GM19468 (cell line): ENCODE data around the gene DNMT3A.
A peak's percentile ranks its signal among the peaks of the same experiment; 100 is the strongest.

Source experiments
- ATAC-seq: cut with Tn5 transposase; IDR thresholded peaks from one replicate; pipeline ENCODE4 v1.9.1; 2021; ENCODE audit warnings: mild to moderate bottlenecking, moderate library complexity, moderate number of reproducible peaks; ENCODE audit not compliant: unreplicated experiment; ENCODE audit errors: extremely low read depth

DNMT3A gene

DNA sequence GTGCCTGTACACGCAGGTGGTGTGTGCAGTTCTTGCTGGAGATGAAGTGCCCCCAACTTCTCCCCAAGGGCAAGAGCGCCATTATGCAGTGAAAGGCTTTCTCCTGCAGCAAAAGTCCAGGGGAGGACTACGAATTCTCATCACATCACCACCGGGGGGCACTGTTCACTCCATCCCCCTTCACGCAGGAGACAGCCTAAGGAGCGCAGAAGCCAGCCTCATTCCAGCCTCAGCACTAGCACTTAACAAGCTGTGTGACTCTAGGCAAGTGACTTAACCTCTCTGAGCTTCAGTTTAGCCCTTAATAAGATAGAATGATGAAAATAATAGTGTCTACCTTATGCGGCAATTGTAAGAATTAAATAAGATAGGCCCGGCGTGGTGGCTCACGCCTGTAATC lies 32.3 kb downstream of the DNMT3A start:
- ATAC-seq, result no peak

DNA sequence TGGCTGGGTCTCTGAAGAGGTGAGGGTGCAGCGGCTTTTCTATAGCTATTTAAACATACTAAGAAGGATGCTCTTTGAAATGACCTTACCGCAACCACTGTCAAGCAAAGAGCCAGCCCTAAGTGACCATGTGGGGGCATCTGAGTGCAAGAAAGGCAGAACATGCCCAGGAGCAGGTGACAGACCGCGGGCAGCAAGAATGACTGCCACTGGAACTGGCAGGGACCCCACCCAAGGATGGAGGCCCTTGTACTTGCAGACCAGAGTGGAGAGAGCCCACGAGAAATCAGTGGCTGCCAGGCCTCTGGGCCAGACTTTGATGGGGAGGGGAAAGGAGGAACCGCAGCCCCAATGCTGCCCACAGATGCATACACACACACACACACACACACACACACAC lies 33.1 kb downstream of the DNMT3A start:
- no peak for ATAC-seq

DNA sequence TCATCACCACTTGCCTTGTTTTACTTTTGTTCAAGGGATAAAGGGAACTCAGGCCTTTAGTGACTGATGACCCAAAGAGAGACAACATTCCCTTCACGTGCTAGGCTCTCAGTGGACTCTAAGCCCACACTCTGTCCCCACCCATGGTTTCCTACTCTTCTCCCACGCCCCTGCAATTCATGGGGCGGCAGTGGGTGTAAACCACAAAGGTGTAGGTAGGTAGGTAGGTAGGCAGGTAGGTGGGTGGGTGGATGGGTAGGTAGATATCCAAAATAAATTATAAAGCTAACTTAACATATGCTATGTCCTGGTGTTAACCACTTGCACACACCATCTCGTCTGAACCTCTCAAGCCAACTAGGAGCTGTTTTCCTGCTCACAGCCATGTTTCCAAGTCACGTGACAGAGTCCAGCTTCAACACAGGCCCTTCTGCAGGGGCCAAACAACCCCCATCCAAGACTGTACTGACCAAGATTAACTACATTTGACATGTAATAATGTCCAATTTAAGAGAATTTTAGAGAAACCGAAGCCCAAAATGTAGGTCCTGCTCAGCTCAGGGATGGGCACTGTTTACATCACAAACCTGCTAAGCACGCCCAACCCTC lies 33.7 kb downstream of the DNMT3A start:
- no peak for ATAC-seq

DNA sequence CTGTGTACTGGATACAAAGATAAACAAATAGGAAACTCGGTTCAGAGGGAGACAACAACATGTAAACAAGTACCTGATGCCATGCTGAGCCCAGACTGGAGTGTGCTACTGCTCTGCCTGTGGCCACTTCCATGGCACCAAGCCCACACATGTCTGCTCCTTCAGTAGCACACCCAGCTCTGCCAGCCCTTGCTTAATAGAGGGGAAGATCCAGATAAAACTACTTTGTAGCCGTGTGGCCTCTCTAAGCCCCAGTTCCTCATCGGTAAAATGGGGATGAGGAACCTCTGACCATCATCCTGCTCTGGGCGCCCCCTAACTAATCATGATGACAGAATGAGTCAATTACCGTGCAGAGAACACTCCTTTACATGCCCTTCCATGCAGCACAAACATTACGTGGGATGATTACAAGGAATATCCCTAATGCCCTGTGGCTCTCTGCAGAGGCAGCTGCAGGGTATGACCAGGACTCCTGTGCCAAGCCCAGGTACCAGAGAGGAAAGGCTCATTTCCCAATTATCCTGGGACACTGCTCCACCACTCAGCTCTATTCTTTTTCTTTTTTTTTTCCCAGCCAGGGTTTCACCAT lies 34.9 kb downstream of the DNMT3A start:
- no peak for ATAC-seq

DNA sequence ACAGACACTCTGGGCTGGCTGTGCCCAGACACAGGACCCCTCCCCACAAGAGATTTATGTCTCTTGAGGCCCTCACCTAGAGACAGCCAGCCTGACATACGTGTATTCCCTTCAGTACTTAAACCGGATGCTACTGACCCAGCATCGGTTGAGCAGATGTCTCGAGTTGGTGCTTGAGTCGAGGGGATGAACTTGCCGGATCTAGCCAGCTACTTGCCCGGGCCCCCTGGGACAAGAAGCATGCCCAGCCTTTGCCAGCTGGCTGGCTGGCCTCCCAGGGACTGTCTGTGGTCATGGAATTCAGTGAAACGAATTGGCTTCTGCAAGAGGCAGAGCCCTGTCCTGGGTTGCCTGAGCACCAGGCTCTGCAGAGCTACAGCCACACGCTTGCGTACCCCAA lies 36.0 kb downstream of the DNMT3A start:
- ATAC-seq, result no peak

DNA sequence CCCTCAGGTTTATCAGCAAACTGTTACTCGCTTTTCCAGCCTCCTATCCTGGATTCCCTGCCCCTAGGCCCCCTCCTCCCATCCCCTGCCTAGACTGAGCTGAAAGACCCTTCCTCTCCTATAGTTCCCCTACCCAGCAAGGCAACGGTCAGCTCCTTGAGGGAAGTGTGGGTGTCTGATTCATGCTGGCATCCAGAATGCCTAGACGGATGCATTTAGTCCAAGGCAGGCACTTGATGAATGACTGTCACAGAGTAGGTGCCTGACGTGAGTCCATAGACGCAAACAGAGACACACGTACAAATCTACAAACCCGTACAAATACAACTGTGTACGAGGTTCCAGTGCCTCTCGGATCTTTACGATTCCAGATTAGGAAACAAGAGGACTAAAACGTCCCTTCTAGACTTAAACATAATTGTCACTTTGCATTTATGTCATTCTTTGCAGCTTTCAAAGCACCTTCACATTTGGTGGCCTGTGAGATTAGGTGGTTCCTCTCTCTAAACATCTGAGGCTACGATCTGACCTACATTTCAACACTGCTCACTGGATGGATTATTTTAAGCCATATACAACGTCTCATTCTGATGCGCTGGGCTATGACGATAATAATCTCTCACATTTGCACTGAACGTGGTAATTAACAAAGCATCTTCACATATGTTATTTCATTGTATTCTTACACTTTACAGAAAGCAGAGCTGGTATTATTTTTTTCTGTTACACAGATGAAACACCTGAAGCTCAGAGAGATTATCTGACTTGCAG lies 36.7 kb downstream of the DNMT3A start:
- ATAC-seq, result no peak

DNA sequence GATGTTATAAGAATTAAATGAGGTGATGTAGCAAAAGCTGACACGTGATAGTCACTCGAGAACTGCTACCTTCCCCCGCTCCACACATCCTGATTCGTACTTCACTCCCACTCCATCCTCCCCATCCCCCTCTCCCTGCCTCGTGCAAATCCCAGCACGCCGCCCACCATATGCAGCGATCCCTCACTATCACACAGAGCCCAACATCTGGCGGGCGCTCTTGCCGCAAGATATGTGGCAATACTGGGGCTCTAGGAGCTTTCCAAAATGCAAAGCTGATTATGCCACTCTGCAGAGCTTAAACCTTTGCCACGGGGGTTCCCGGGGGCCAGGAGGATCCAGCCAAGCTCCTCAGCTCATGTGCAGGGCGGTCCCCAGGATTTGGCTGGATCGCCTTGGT lies 37.4 kb downstream of the DNMT3A start:
- ATAC-seq, result no peak

DNA sequence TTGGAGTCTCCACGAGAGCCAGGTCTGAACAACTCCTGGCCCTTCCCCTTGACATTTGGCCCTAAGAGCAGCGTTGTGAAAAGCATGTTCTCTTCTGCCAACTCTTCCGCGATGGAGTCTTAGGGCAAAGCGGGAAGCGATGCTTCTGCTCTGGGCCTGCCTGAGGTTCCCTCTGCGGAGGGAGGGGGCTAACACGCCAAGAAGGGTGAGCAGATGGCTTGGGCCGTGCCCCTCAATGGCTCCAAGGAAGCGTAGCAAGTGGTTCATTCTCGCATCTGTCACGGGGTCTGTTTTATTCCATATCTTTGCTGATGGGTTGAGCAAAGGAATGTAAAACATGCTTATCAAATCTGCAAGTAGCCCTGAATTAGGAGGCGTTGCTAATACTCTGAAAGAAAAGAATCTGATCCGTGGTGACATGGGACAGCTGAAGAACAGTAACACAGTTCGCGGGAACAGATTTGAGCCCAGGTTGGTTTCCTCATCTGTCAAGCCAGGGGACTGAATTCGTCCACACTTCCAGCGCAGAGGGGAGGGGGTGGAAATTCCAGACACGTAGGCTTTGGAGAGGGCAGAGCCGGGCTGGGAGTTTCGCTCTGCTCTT lies 38.0 kb downstream of the DNMT3A start:
- ATAC-seq, result no peak

DNA sequence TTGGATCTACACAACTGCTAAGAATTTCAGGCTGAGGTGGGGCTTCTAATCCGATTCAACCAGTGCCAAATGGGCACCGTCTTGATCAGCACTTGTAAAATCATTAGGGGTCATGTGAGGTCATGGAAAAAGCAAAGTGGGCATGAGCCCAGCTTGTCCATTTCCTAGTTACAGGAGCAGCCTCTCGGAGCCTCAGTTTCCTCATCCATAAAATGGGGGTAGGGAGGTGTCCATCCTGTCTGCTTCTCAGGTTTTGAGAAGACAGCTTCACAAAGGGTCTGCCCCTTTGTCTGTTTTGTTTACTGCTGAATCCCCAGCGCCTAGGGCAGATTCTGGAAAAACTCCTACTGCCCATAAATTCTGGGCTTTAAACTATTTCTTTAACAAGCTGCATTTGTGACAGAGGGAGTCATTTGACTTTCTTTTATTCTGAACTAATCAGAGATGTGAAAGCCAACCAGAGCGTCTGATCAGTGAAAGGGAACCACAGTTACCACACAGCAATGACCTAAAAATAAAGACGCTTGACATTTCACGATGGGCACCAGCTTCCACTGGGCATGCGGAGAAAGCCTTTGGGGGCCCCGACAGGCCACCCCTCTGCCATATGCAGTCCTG lies 38.9 kb downstream of the DNMT3A start:
- ATAC-seq, result no peak

DNA sequence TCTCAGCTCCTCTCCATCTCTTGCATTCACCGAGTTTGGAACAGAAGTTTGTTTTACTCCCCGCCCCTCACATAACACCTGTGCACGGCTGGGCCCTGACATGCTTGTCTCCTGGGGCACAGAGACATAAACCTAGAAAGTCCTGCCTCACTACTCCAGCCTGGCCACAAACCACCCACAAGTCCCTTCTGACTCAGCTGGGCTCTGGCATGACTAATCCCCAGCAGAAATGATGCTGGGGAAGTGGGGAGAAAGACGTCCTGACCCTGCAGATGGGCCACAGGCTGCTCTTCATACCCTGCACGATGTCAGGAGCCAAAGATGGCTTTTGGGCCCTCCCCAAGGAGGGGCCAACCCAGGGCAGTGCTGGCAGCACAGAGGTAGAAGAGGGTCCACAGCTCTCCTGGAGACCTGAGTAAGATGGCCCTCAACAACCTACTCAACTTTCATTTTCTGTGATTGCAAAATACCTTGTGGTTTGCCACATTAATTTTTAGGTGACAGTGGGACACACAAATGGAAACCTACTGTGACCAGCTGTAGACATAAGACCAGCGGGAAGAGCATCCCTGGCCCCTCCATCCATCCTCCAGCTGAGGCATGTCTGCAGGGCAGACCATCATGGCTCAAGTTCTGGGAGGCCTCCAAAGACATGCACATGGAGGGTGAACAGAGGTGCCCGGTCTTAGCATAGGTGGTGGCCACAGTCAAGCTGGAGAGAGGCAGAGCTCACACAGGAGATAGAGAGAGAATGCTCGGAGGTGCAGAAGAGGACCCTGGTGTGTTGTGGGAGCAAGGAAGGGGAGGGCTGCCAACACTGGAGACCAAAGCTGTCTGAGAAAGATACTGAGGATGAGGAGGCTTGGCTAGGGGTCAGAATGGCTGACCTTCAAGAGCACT lies 40.0 kb downstream of the DNMT3A start:
- ATAC-seq, result peak; percentile 74

DNA sequence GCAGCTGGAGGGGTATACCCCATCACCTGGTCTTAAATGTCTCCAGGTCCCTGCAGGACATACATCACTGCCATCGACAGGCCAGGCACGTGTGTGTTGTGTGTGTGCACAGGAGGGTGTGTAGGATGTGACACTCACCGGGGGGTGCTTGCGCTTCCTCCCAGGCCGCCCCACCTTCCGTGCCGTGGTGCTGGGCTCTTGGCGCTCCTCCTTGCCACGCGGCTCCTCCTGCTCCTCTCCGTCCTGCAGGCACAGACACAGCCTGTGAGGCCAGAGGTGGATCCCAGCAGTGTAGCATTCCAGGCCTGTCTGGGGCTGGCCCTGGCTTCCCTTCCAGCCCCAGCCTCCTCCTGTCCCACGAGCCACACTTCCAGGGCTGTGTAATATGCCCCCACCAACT lies 41.7 kb downstream of the DNMT3A start:
- no peak for ATAC-seq

DNA sequence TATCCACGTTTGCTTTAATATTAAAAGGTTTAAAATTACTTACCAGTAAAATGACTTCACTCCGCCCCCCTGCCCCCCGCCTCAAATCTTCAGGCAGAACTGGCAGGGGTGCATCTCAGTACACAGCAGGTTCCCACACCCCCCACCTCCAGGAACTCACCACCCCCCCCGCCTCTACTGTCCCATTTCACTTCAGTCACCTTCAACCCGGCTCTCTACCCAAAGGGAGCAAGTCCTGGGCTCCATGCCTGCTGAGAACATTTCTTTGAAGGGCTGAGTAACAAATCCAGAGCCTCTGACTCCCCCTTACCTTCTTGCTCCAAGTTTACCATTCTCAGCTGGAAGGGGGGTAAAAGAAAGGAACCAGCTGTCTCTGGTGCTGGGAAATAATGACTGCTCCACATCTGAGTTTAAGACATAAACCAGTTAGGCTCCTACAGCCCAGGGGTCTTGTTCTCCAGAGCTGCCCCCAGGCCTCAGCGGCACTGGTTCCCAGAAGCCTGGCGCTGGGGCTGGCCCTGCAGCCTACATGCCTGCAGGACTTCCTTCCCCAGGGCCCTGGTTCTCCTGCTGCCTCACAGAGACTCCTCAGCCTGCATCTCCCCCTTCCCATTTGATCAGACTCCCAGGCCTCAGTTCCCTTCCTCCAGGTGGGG lies 42.8 kb downstream of the DNMT3A start:
- ATAC-seq, result no peak

DNA sequence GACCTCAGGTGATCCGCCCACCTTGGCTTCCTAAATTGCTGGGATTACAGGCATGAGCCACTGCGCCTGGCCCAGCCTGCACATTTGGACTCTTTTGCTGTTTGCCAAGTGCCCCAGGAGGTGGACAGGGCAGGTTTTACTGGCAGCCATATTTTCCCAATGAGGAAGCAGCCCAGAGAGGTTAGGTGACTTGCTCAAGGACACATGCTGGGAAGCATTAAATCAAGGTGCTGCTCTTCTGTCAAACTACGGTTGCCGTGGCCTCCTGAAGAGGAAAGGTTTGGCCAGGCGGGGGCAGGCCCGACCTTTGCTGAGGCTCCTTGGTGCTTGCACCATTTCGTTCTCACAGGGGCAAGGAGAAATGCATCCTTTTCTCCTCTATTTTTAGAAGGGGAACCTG lies 44.0 kb downstream of the DNMT3A start:
- ATAC-seq, result no peak

DNA sequence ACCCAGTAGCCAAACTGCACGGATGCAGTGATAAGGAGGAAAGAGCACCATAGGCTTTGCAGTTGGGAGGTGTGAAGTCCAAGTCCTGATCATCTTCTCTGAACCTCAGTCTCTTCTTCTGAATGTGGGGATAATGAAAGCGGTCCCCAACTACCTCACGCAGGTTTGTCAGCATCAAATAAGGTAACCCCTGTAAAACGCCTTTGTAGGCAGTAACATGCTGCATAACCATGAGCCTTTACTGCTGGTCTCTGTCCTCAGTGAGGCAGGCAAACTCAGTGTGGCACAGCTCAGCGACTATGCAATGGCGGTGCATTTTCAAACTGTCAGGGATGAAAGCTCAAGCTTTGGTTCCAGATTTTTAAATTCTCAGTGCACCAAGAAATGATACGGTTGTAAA lies 46.1 kb downstream of the DNMT3A start:
- ATAC-seq, result no peak

DNA sequence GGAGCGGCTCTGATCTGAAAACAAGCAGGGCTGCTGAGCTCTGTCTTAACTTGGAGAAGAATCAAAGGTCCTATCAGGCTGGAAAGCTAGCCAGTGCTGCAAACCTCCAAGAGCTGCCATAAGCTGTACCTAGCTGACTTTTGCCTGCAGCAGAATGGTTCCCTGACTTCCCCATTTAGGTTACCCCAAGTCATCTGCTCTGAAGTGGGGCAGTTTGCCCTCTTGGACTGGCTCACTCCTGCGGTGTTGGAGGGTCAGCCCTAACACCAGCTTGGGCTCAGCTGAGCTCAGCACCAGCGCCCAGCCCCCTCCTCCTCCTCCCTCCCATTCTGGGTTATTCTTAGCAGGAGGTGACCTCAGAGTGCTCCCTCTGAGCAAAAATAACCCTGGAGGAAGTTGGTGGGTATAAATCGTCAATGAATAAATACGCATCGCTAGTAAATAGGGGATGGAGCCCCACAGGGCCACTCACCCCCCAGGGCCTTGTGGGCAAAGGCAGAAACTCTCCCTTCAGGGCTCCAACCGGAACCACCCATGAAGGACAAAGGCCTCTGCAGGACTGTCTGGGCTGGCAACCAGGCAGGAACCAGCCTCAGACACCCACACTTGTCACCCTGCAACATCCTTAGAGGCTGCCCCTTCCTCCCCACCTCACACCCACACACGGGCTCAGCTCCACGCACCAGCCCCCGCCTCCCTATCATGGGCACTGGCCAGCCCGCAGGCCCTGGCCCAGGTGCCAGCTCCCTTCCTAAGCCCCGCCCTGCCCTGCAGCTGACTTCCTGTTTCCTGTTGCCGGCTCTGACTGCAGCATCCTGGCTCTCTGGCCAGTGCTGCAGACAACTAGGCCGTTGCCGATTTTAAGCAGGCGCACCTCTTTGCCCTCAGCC lies 46.9 kb downstream of the DNMT3A start:
- ATAC-seq, result peak; percentile 80

DNA sequence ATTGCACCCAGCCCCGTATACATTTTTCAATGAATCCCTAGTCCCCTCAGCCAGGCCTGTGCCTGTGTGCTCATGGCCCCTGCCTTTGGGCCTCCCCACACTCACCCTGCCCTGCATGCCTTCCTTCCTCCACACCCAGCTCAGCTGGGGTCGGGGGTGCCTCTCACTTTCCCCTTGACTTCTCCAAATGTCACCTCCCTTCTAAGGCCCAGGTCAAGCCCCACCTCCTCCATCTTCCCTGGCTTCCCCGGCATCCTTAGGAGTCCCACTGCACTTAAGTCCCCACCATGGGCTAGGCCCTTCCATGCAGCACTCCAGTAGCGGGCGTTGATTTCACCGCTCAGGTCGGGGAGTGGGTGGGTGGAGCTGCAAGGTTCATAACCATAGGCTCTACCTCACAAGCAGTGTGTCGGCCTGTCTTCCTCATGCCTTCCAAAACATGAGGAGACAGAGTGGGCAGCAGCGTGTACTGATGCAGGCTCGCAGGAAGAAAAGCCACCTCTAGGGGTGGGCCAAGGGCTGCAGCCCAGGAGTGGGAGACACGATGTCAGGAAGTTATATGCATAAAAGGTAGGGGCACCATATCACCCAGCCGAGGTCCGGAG lies 47.7 kb downstream of the DNMT3A start:
- ATAC-seq, result no peak

DNA sequence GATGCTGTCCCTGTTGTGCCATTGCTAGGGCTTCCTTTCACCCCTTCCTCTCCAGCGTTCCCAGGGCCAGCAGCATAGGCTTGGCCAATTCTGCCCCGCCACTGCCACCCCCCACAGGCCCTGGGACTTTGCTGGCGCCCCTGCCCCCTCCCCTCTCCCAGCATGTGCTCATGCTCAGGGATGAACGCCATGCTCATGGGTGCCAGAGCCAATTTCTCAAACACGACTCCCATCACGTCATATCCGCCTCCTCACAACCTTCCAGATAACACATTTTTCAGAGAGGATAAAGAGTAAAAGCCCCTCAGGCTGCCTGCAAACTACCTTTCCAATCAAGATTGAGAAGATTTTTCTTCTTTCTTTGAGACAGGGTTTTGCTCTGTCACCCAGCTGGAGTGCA lies 48.6 kb downstream of the DNMT3A start:
- no peak for ATAC-seq

DNA sequence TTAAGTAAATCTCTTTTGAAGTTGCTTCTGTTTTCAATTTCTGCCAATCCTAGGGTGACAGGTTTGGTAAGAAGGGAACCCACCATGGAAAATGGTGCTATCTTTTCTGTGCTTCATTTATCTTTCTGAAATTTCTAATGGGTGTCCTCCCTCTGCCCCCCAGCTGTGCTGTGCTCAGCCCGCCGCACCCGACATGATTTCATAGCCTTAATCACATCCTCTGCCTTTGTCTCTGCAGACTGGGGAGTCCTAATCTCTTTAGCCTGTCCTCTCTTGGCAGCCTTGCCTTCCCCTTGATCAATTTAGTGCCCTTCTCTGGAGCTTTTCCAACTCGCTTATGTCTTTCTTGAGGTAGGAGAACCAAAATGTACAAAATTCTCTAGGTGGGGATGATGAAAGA lies 49.3 kb downstream of the DNMT3A start:
- no peak for ATAC-seq
